ENCODE data around the gene PRKACA.

PRKACA gene

GRCh38 chr19:14073261-14073924 is 44.2 kb downstream of the PRKACA start:
- in situ Hi-C loops (cut with MboI; ENCODE audit: low sequenced_read_pairs), result loop anchor here (10.0 kb wide), 1 partner anchor 189 kb away; no protein-coding TSS in a partner anchor

DNA sequence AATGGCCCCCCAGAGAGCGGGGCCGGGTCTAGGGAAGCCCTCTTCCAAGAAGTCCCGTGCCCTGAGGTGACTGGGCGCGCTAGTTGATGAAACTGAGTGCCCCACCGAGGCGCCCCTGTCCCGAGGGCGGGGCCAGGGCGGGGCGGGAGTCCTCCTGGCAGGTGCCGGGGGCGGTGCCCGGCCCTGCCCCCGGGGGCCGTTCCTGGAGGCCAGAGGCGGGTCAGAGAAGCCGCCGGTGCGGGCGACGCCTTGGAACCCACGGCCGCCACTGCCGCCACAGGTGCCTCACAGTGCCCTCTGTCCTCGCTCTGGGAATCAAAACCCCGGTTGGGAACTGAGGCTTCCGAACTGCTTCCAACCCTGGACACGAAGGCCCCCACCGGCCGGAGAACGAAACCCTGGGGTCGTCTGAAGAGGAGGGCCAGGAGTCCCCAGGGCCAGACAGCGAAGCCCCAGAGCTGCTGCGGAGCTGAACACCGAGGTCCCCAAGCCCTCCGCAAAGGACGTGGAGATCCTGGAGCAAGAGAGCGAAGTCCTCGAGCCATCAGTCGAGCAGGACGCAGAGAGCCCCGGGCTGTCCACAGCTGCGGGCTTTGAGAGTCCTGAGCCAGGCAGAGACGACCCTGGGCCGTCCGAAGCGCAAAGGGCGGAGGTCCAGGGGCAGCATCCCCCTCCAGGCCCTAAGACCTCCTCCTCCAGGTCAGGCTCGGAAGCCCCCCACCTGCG is 44.9 kb downstream of the PRKACA start, which contains the start of gene MISP3:
MISP3 (plus strand) TSS at position 252 of the 726 bp plus-strand sequence. CDS start 524 bp downstream, outside the sequence.
- in situ Hi-C loops (cut with MboI; ENCODE audit: low sequenced_read_pairs), result loop anchor here (10.0 kb wide), 1 partner anchor 188 kb away; no protein-coding TSS in a partner anchor

DNA sequence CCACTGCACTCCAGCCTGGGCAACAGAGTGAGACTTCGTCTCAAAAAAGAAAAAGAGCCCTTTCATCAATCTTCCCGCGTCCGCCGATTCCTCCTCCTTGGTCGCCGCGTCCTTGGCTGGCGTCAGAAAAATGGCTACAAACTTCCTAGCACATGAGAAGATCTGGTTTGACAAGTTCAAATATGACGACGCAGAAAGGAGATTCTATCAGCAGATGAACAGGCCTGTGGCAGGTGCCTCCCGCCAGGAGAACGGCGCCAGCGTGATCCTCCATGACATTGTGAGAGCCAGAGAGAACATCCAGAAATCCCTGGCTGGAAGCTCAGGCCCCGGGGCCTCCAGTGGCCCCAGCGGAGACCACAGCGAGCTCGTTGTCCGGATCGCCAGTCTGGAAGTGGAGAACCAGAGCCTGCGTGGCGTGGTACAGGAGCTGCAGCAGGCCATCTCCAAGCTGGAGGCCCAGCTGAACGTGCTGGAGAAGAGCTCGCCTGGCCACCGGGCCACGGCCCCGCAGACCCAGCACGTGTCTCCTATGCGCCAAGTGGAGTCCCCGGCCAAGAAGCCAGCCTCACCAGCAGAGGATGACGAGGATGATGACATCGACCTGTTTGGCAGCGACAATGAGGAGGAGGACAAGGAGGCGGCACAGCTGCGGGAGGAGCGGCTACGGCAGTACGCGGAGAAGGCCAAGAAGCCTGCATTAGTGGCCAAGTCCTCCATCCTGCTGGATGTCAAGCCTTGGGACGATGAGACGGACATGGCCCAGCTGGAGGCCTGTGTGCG is 47.1 kb downstream of the PRKACA start:
- in situ Hi-C loops (cut with MboI; ENCODE audit: low sequenced_read_pairs), result loop anchor here (10.0 kb wide), 1 partner anchor 186 kb away; no protein-coding TSS in a partner anchor

DNA sequence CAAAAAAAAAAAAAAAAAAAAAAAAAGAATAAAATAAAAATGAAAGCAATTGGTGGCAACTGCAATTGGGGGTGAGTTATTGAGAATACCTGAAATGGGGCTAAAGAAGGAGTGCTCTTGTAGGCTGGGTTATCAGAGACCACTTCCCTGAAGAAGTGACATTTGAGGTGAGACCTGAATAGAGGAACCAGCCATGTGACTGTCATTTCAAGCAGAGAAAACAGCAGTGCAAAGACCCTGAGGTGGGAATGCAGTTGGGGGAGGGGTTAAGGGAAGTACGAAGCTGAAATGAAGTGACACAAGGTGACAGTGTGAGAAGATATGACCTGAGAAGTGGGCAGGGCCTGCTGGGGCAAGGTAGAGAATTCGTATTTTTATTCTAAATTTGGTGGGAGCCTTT is 51.4 kb downstream of the PRKACA start:
- in situ Hi-C loops (cut with MboI; ENCODE audit: low sequenced_read_pairs), result no loop called here

DNA sequence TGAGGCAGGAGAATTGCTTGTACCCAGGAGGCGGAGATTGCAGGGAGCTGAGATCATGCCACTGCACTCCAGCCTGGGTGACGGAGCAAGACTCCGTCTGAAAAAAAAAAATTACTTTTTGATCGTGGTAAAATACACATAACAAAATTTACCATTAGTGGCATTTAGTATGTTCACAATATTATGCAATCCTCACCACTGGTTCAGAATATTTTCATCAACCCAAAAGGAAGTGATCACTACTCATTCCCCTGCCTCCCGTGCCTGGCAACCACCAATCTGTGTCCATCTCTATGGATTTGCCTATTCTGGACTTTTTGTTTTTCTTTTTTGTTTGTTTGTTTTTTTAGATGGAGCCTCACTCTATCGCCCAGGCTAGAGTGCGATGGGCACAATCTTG is 54.5 kb downstream of the PRKACA start:
- in situ Hi-C loops (cut with MboI; ENCODE audit: low sequenced_read_pairs), result no loop called here

DNA sequence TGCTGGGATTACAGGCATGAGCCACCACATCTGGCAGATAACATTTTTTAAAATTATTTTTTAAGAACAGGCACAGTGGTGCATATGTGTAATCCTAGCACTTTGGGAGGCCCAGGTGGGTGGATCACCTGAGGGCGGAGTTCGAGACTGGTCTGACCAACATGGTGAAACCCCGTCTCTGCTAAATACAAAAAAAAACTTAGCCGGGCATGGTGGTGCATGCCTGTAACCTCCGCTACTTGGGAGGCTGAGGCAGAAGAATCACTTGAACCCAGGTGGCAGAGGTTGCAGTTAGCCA is 55.1 kb downstream of the PRKACA start:
- in situ Hi-C loops (cut with MboI; ENCODE audit: low sequenced_read_pairs), result no loop called here

- in situ Hi-C loops (cut with MboI; ENCODE audit: low sequenced_read_pairs), result no loop called here
Observed at GRCh38 chr19:14061751-14062557, 55.6 kb downstream of the PRKACA start, which contains the start of gene PALM3. Gene PALM3 (minus strand): TSS chr19:14062076. CDS start chr19:14061980, 96 bp downstream.

GRCh38 chr19:14061081-14061749 is 56.3 kb downstream of the PRKACA start:
- in situ Hi-C loops (cut with MboI; ENCODE audit: low sequenced_read_pairs), result no loop called here

DNA sequence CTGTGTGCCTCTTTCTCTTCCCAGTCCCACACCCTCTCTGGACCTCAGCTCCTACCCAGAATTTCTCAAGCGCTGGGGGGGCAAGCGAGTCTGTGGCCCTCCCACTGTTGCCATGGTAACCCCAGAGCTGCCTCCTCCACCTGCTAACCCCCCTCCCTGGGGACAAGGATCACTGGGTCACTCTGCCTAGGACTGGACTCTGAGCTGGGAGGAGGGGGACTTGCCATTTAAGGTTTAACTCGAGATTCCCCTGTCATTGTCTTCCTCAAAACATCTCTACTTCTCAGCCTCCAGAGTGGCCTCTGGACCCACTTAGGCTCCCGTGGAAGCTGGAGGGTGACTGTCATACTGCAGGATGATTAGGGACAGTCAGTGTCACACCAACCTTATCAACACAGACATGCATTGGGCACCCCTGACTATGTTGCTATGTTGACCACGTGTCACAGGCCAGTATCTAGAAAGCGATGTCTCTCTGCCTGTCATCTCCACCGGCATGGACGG is 57.9 kb downstream of the PRKACA start:
- in situ Hi-C loops (cut with MboI; ENCODE audit: low sequenced_read_pairs), result no loop called here

DNA sequence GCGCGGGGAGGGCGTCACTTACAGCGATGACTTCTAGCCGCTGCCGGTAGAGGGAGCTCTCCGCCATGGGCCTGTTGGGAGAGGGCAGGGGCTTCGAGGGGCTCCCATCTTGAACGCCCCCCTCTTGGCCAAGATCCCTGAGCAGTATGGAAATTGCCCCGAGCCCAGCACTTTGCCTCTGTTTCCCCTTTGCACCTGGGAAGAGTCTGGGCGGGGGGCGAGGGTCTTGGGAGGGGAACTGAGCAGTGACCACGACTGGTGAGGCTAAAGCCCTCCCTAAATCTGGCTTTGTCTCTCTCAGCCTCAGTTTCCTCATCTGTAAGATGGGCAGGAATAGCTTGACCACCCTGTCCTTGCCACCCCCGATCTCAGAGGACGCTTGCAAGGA is 58.5 kb downstream of the PRKACA start:
- in situ Hi-C loops (cut with MboI; ENCODE audit: low sequenced_read_pairs), result no loop called here

DNA sequence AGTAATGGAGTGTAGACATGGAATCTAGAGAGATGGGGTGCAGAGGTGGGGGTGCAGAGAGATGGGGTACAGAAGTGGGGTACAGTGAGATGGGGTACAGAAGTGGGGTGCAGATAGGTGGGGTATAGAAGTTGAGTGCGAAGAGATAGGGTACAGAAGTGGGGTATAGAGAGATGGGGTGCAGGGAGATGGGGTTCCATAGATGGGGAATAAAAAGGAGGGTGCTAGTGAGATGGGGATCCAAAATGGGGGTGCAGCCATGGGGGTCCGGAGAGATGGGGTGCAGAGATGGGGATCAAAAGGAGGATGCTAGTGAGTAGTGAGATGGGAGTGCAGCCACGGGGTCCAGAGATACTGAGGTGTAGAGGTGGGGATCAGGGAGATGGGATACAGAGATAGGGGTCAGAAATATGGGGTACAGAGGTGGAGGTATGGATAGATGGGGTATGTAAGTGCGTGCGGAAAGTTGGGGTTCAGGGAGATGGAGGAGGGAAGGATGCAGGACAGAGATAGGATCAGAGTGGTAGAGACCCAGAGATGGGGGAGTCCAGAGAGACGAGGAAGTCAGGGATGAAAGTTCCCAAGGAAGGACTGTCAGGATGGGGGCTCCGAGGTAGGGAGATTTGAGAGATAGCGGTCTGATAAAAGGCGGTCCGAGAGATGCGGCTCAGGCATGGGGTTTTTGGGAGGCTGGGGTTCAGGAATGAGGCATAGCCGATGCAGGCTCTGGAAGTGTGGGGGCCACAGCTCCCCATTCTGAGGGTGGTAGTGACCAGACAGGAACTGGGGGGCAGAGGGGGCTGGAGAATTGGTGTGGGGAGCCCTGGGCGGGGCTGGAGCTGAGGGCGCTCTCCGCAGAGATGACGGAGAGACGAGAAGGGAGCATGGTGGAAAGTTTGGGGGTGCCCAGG is 59.1 kb downstream of the PRKACA start:
- in situ Hi-C loops (cut with MboI; ENCODE audit: low sequenced_read_pairs), result no loop called here

GRCh38 chr19:14056741-14057356 is 60.7 kb downstream of the PRKACA start:
- in situ Hi-C loops (cut with MboI; ENCODE audit: low sequenced_read_pairs), result no loop called here

DNA sequence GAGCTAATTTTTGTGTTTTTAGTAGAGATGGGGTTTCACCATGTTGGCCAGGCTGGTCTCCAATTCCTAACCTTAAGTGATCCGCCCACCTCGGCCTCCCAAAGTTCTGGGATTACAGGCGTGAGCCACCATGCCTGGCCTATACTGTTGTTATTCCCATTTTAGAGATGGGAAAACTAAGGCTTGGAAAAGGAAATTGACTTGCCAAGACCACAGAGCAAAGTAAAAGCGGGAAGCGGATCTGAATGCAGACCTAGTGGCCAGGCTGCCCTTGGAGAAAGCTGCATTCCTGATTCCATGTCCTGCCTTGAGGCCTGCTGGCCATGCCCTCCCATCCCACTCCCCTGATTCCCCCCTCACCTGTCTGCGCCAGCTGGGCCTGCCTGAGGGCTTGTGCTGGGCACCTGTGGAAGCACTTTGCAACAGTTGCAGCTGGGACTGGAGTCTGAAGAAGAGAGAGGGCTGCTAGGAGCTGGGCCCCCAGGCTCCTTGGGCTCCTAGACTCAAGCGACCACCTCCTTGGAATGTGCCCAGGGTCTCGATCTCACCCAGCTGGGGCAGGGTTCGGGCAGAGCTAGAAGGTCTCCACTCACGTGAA is 61.4 kb downstream of the PRKACA start:
- in situ Hi-C loops (cut with MboI; ENCODE audit: low sequenced_read_pairs), result no loop called here

GRCh38 chr19:14055396-14055795 is 62.2 kb downstream of the PRKACA start:
- in situ Hi-C loops (cut with MboI; ENCODE audit: low sequenced_read_pairs), result no loop called here

DNA sequence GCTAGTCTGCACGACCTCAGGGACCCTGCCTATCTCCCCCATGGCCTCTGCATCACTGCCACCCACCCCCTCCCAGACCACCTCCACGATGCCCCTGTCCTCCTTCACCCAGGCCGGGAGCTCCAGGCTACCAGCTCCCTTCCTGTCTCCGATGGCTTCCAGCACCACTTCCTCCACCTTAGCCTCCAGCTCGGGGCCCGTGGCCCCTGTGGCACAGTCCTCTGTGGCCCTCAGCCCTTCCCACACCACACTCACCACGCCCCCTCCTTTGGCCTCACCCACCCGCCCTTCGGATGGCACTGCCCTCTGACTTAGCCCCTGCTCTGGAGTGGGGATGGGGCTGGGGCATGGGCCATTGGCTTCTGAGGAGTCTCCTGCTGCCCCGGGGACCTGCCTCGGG is 62.8 kb downstream of the PRKACA start:
- in situ Hi-C loops (cut with MboI; ENCODE audit: low sequenced_read_pairs), result no loop called here

- in situ Hi-C loops (cut with MboI; ENCODE audit: low sequenced_read_pairs), result no loop called here
Observed at GRCh38 chr19:14054099-14054498, 63.5 kb downstream of the PRKACA start.

- in situ Hi-C loops (cut with MboI; ENCODE audit: low sequenced_read_pairs), result no loop called here
Observed at GRCh38 chr19:14053500-14053899, 64.1 kb downstream of the PRKACA start.

DNA sequence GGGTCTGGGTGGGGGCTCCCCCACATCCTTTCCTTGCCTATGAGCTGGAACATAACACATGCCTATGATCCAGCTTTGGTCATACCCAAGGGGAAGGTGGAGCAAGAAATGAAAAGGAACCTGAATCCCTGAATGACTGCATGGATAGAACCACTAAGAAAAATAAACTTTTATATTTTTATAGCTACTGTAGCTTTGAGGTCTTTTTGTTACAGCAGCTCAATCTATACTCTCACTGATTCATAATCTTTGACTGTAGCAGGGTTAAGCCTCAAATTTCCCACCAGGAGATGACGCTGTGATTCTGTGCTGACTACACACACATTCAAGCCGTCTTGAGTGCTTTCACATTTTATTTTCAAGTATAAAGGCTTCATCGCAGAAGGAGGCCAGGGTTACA is 64.5 kb downstream of the PRKACA start:
- in situ Hi-C loops (cut with MboI; ENCODE audit: low sequenced_read_pairs), result no loop called here

Data from HL-60/S4 treated with phorbol 12-myristate 13-acetate at 8.2 ng/mL for 4 days and 3 days (cell line).